IMR-90 (cell line): ENCODE data around the gene GSG1. TPM values are rescaled to one million over a fixed set of nuclear protein-coding genes. Genes with fewer than 3 reads are reported as not detected.

ENCODE experiments used
- ATAC-seq: fragments of 200-7000 bp; cut with Tn5 transposase; 2 replicates; pipeline ENCODE4 v1.9.1; 2020; ENCODE audit warnings: low read depth, mild to moderate bottlenecking, moderate library complexity
- BruUV-seq: library from RNA; stranded (reverse); fragments of 400-500 nt; replicated peaks from 2 replicates; lab custom pipeline; 2021; lab: Mats Ljungman, UMichigan
- CTCF ChIA-PET: fragments of 300-600 bp; formaldehyde crosslinking; extraction: SDS; loops from one replicate; lab custom pipeline; 2021; ENCODE audit warnings: antibody characterized with exemption; lab: Yijun Ruan, JAX
- POLR2A ChIA-PET: fragments of 300-600 bp; sonication (Branson Sonifier 250); formaldehyde crosslinking; loops from one replicate; lab custom pipeline; 2022; ENCODE audit warnings: antibody characterized with exemption; ENCODE audit not compliant: unreplicated experiment; lab: Charles Lee
- DNase-seq: peaks from one replicate; pipeline ENCODE4 v3.0.0; 2013
- H2AFZ ChIP-seq: replicated peaks from 2 replicates; pipeline ENCODE3; 2013; ENCODE audit warnings: low read length, mild to moderate bottlenecking; ENCODE audit not compliant: poor library complexity
- H2AK5ac ChIP-seq: 2 replicates; pipeline ENCODE4 v1.6.1; 2013; ENCODE audit warnings: low read depth, low read length, inconsistent platforms
- H2AK9ac ChIP-seq: replicated peaks from 2 replicates; pipeline ENCODE3; 2013; ENCODE audit warnings: mild to moderate bottlenecking, low read depth, low read length, moderate library complexity; ENCODE audit not compliant: poor library complexity
- H2BK120ac ChIP-seq: 2 replicates; pipeline ENCODE4 v1.6.1; 2013; ENCODE audit warnings: low read depth, low read length, inconsistent platforms
- H2BK15ac ChIP-seq: 3 replicates; pipeline ENCODE4 v1.6.1; 2013; ENCODE audit warnings: low read depth, low read length, inconsistent platforms
- H2BK20ac ChIP-seq: 2 replicates; pipeline ENCODE4 v1.6.1; 2013; ENCODE audit warnings: low read depth, mild to moderate bottlenecking, inconsistent platforms, low read length, moderate library complexity
- H2BK5ac ChIP-seq: 2 replicates; pipeline ENCODE4 v1.6.1; 2013; ENCODE audit warnings: mild to moderate bottlenecking, low read depth, low read length, inconsistent platforms; ENCODE audit not compliant: poor library complexity, severe bottlenecking
- H3K14ac ChIP-seq: replicated peaks from 2 replicates; pipeline ENCODE4 v1.6.1; 2013; ENCODE audit warnings: low read depth, low read length, inconsistent platforms
- H3K18ac ChIP-seq: 2 replicates; pipeline ENCODE4 v1.6.1; 2013; ENCODE audit warnings: low read depth, low read length, control low read depth
- H3K23ac ChIP-seq: 2 replicates; pipeline ENCODE4 v1.6.1; 2013; ENCODE audit warnings: low read depth, low read length, inconsistent platforms
- H3K27ac ChIP-seq: 2 replicates; pipeline ENCODE4 v1.5.1; 2013; ENCODE audit warnings: mild to moderate bottlenecking, control low read depth, low read length; ENCODE audit not compliant: insufficient read depth
- H3K27me3 ChIP-seq: 2 replicates; pipeline ENCODE4 v1.6.1; 2013; ENCODE audit warnings: low read length; ENCODE audit not compliant: control insufficient read depth, insufficient read depth
- H3K36me3 ChIP-seq: 2 replicates; pipeline ENCODE4 v1.6.1; 2013; ENCODE audit warnings: low read length, mixed read lengths; ENCODE audit not compliant: control insufficient read depth, insufficient read depth
- H3K4ac ChIP-seq: 2 replicates; pipeline ENCODE4 v1.6.1; 2013; ENCODE audit warnings: low read depth, low read length, inconsistent platforms
- H3K4me1 ChIP-seq: 2 replicates; pipeline ENCODE4 v1.6.1; 2013; ENCODE audit warnings: low read length, mixed read lengths; ENCODE audit not compliant: control insufficient read depth, insufficient read depth
- H3K4me2 ChIP-seq: 2 replicates; pipeline ENCODE4 v1.6.1; 2013; ENCODE audit warnings: low read depth, mild to moderate bottlenecking, control low read depth, low read length, moderate library complexity
- H3K4me3 ChIP-seq: 2 replicates; pipeline ENCODE4 v1.5.1; 2013; ENCODE audit warnings: low read depth, mild to moderate bottlenecking, control low read depth, low read length, moderate library complexity; ENCODE audit not compliant: insufficient read depth
- H3K56ac ChIP-seq: 2 replicates; pipeline ENCODE4 v1.6.1; 2013; ENCODE audit warnings: low read length, inconsistent platforms; ENCODE audit not compliant: insufficient read depth; ENCODE audit errors: extremely low read depth
- H3K79me1 ChIP-seq, 2 experiments: 2 replicates each; pipeline ENCODE4 v1.6.1; 2013; ENCODE audit warnings: low read length in 2 of 2, inconsistent platforms in 1 of 2, low read depth in 1 of 2
- H3K9ac ChIP-seq: 2 replicates; pipeline ENCODE4 v1.6.1; 2013; ENCODE audit warnings: low read depth, low read length, control low read depth
- H3K9me1 ChIP-seq: 2 replicates; pipeline ENCODE4 v1.6.1; 2013; ENCODE audit warnings: low read length, inconsistent platforms; ENCODE audit not compliant: insufficient read depth
- H3K9me3 ChIP-seq: 2 replicates; pipeline ENCODE4 v1.6.1; 2013; ENCODE audit warnings: low read length; ENCODE audit not compliant: control insufficient read depth, insufficient read depth
- H4K20me1 ChIP-seq: 2 replicates; pipeline ENCODE4 v1.6.1; 2013; ENCODE audit warnings: low read length, inconsistent platforms; ENCODE audit not compliant: insufficient read depth
- H4K5ac ChIP-seq: 2 replicates; pipeline ENCODE4 v1.6.1; 2013; ENCODE audit warnings: mild to moderate bottlenecking, low read depth, low read length, control low read depth
- H4K8ac ChIP-seq, 2 experiments: 2 replicates each; pipeline ENCODE4 v1.6.1; 2013; ENCODE audit warnings: low read depth in 2 of 2, low read length in 2 of 2, control low read depth in 1 of 2, inconsistent platforms in 1 of 2
- H4K91ac ChIP-seq: 2 replicates; pipeline ENCODE4 v1.6.1; 2013; ENCODE audit warnings: low read depth, low read length, inconsistent platforms; ENCODE audit not compliant: insufficient read depth
- BHLHE40 ChIP-seq: fragments of 150-350 bp; IDR thresholded peaks from 2 replicates; pipeline ENCODE4 v1.6.1; 2016; ENCODE audit warnings: mild to moderate bottlenecking, low read depth, low read length
- MAFK ChIP-seq: IDR thresholded peaks from 2 replicates; pipeline ENCODE4 v1.6.1; 2012; ENCODE audit warnings: low read depth, low read length, improper control_type of control experiment
- MAZ ChIP-seq: IDR thresholded peaks from 2 replicates; pipeline ENCODE4 v1.6.1; 2012; ENCODE audit warnings: low read depth, mild to moderate bottlenecking, low read length, improper control_type of control experiment, moderate library complexity, borderline replicate concordance
- MXI1 ChIP-seq: IDR thresholded peaks from 2 replicates; pipeline ENCODE4 v1.6.1; 2012; ENCODE audit warnings: low read depth, mild to moderate bottlenecking, low read length, moderate library complexity, borderline replicate concordance
- WGBS, 2 experiments: methylation state at CpG; one replicate each; pipeline versions ENCODE4 v1.1.5 to v1.1.7; 2013; ENCODE audit warnings: missing lambda C conversion rate in 2 of 2; ENCODE audit not compliant: insufficient read length in 1 of 2; ENCODE audit errors: extremely low coverage in 2 of 2; 5-methylcytosine and 5-hydroxymethylcytosine counted together
- dilution Hi-C: fragments of 300-500 bp; cut with HindIII; formaldehyde crosslinking; loops from one replicate; pipeline ENCODE4 v1.14.3; 2018; ENCODE audit warnings: low sequenced_read_pairs; ENCODE audit not compliant: unreplicated experiment
- in situ Hi-C: fragments of 300-500 bp; cut with MboI; formaldehyde crosslinking; loops from 3 replicates; pipeline ENCODE4 v1.14.3; 2019; ENCODE audit warnings: low sequenced_read_pairs, inconsistent platforms, mixed read lengths
- intact Hi-C: fragments of 100-400 bp; cut with micrococcal nuclease; formaldehyde crosslinking; loops from 2 replicates; pipeline ENCODE4 v1.10.0; 2022
- polyA plus RNA-seq, 3 experiments: library from polyadenylated mRNA; depleted of rRNA; stranded (reverse); fragments of >200 nt; gene quantifications; 2 replicates each; pipeline ENCODE4 v1.2.3, GENCODE V29; 2012; ENCODE audit warnings: low replicate concordance in 1 of 3
- total RNA-seq: library from RNA; depleted of rRNA; stranded (reverse); fragments of >200 nt; gene quantifications from 2 replicates; pipeline ENCODE4 v1.2.3, GENCODE V29; 2012

GSG1 gene
- total and polyA plus RNA-seq, 2 of the 4 experiments (the other 2 are of a cell fraction): 1.8 to 2.9 TPM

- intact Hi-C loops: no loop called here
- no peak for DNase-seq
- no peak overlapping the region for H2AK5ac ChIP-seq
- no peak overlapping the region for H2BK15ac ChIP-seq
- H3K9ac ChIP-seq: no peak overlapping the region
- H3K36me3 ChIP-seq: peaks cover 3% of the 10 kb centered on the region; the same call in 1 of the 2 replicates
- in situ Hi-C loops: no loop called here
- H3K4me1 ChIP-seq: peaks cover 7% of the 10 kb centered on the region
- H3K18ac ChIP-seq: no peak overlapping the region
- H2BK5ac ChIP-seq: no peak overlapping the region
- H3K14ac ChIP-seq: no peak overlapping the region
- H3K27ac ChIP-seq: no peak overlapping the region
- H3K4ac ChIP-seq: no peak overlapping the region
- dilution Hi-C loops: no loop called here
- H3K9me3 ChIP-seq: no peaks in the 10 kb centered on the region
- no peak for TF ChIP-seq MXI1
- no peak for TF ChIP-seq BHLHE40
- no peak for TF ChIP-seq MAFK
- TF ChIP-seq MAZ: no peak
- H3K23ac ChIP-seq: no peak overlapping the region
- no TSS peak for BruUV-seq
- POLR2A ChIA-PET: no interaction called here
- ATAC-seq: no peak
- H3K56ac ChIP-seq: no peak overlapping the region
- no peaks in the 10 kb centered on the region for H4K20me1 ChIP-seq
- no peak overlapping the region for H3K4me3 ChIP-seq
- CTCF ChIA-PET: interaction anchor here (0.7 kb wide), 1 partner anchor 124 kb away, joined by 4 read pairs; no protein-coding TSS in a partner anchor
- peaks cover 7% of the 10 kb centered on the region for H3K9me1 ChIP-seq
- H4K91ac ChIP-seq: no peak overlapping the region
- WGBS, 2 experiments: no CpG with 5 or more reads among the region's 4 CpGs
- H2BK20ac ChIP-seq: no peak overlapping the region
- no peak overlapping the region for H3K4me2 ChIP-seq
- H3K27me3 ChIP-seq: no peaks in the 10 kb centered on the region
- no peak overlapping the region for H4K5ac ChIP-seq
- H2AFZ ChIP-seq: no peak overlapping the region
- H4K8ac ChIP-seq: no peak overlapping the region
- peaks cover 0 to 6% of the 10 kb centered on the region in 2 experiments; a peak in 1 of 4 replicates for H3K79me1 ChIP-seq
- H2BK120ac ChIP-seq: no peak overlapping the region
- no peak overlapping the region for H2AK9ac ChIP-seq
These were observed 15.0 kb downstream of the GSG1 start for GRCh38 chr12:13088496-13088895.
